Mucosa of descending colon (tissue), 3 donors: ENCODE data around the gene PHYKPL. TPM values are rescaled to one million over a fixed set of nuclear protein-coding genes. Genes with fewer than 3 reads are reported as not detected.
"Not testable (repeated sequence)": the region's sequence is repeated elsewhere in the genome, so short reads cannot be mapped to it uniquely, and the experiment has no call there.

Experiments used
- ATAC-seq: fragments of 200-7000 bp; cut with Tn5 transposase; one replicate; pipeline ENCODE4 v1.9.1; 2020; ENCODE audit warnings: mild to moderate bottlenecking, moderate library complexity
- DNase-seq, 3 donors: peaks; one replicate each; pipeline ENCODE4 v3.0.0-alpha.2; 2020
- H3K36me3 ChIP-seq: fragments of 200-600 bp; one replicate; pipeline ENCODE4 v1.8.0; 2021; ENCODE audit warnings: low read depth, mild to moderate bottlenecking
- H3K4me1 ChIP-seq: fragments of 200-600 bp; one replicate; pipeline ENCODE4 v1.8.0; 2021; ENCODE audit warnings: low read depth, mild to moderate bottlenecking
- H3K4me3 ChIP-seq: fragments of 200-600 bp; one replicate; pipeline ENCODE4 v1.8.0; 2021; ENCODE audit warnings: mild to moderate bottlenecking
- H3K9me3 ChIP-seq: fragments of 200-600 bp; one replicate; pipeline ENCODE4 v1.8.0; 2021; ENCODE audit warnings: mild to moderate bottlenecking
- CTCF ChIP-seq: fragments of 200-600 bp; IDR thresholded peaks from one replicate; pipeline ENCODE4 v1.8.0; 2022; ENCODE audit warnings: antibody characterized with exemption, mild to moderate bottlenecking
- intact Hi-C, 2 donors: fragments of 100-400 bp; cut with DNase I in 1 of 2; cut with micrococcal nuclease in 1 of 2; formaldehyde crosslinking; loops; one replicate each; pipeline versions ENCODE4 v1.11.0 to v1.11.1; 2022; cut with DNase I, micrococcal nuclease
- total RNA-seq, 3 donors: library from RNA; stranded (reverse); fragmentation: NEBNext Ultra II Directional in 2 of 3; extraction: Animal tissue kit (Norgen Biotek cat#: 25700) in 2 of 3; gene quantifications; one replicate each; pipeline versions ENCODE4 v1.2.1 to v1.2.4, GENCODE V29; 2021 to 2023
- donor health status: DM: no; HTN: no; CAD: no; lungs with moderate emphysema.
- donor health status: DM: no; HTN: no; CAD: no.
- donor health status: DM: no; HTN: yes; CAD: no.

PHYKPL gene
- total RNA-seq, 3 donors from 2014 or later, result 179 to 331 (median 194) TPM

DNA sequence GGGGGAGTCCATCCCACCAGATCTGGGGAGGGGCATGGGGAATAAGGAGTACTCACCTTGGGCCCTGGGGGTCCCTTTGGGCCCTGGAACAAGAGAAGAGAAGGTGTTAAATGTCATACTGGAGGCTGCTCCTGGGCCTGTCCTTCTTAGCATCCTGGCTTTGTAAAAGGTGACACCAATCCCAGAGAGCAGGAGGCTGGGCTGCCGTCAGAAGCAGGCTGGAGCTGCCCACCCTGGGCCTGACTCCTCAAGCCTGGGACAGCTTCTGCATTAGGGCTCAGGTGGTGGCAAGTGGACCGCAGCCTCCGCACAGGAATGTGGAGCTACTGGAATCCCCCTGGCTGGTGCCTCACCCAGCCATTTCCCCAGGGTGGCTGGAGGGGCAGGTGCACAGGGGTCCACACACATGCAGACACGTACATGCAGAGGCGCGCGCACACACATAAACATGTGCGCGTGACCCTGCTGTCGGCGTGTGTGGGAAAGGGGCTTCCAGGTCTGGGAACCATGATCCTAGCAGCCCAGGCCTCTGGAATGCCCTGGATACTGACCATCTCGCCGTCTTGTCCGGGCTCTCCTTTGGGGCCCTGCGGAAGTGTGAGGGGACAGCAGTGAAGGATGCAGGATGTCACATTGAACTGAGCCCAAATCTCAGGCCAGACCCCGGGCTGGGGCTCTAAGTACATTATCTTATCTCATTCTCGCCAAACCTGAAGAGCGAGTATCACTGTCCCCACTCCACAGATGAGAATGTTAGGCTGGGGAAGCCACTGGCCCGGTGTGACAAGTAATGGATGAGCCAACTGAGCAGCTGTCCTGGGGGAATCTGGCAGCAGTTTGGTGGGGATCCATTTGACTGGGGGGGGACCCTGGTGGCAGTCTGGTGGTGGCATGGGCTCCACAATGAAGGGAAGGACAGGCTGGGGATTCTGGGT lies 29.3 kb upstream of the PHYKPL start:
- no peaks in the 10 kb centered on the region for H3K4me1 ChIP-seq
- H3K36me3 ChIP-seq, result no peaks in the 10 kb centered on the region
- TF ChIP-seq CTCF, result no peak
- intact Hi-C loops, result no loop called here
- no peaks in the 10 kb centered on the region for H3K9me3 ChIP-seq
- DNase-seq (peak in 1 of 3 donors; percentile 25), ATAC-seq (no peak)
- H3K4me3 ChIP-seq, result no peak overlapping the region

GRCh38 chr5:178259623-178260536 lies 27.3 kb upstream of the PHYKPL start:
- intact Hi-C loops, result no loop called here
- Histone ChIP-seq H3K36me3 (no peaks in the 10 kb centered on the region), H3K4me1 (no peaks in the 10 kb centered on the region), H3K4me3 (no peak overlapping the region), H3K9me3 (no peaks in the 10 kb centered on the region)
- DNase-seq (peak in 1 of 3 donors; percentile 32), ATAC-seq (no peak)
- no peak for TF ChIP-seq CTCF

GRCh38 chr5:178257650-178258049 lies 25.0 kb upstream of the PHYKPL start:
- no peaks in the 10 kb centered on the region for H3K4me1 ChIP-seq
- intact Hi-C loops, result no loop called here
- no peak overlapping the region for H3K4me3 ChIP-seq
- DNase-seq, result no peak
- H3K36me3 ChIP-seq, result no peaks in the 10 kb centered on the region
- no peak for TF ChIP-seq CTCF
- ATAC-seq, result no peak
- H3K9me3 ChIP-seq, result no peaks in the 10 kb centered on the region

GRCh38 chr5:178256746-178257145 lies 24.1 kb upstream of the PHYKPL start:
- no peak overlapping the region for H3K4me3 ChIP-seq
- H3K36me3 ChIP-seq, result no peaks in the 10 kb centered on the region
- no peak for DNase-seq
- no peaks in the 10 kb centered on the region for H3K9me3 ChIP-seq
- ATAC-seq, result no peak
- no peak for TF ChIP-seq CTCF
- intact Hi-C loops, result no loop called here
- H3K4me1 ChIP-seq, result no peaks in the 10 kb centered on the region

GRCh38 chr5:178253632-178254031 lies 21.0 kb upstream of the PHYKPL start:
- H3K4me3 ChIP-seq, intact Hi-C loops, H3K36me3 ChIP-seq, H3K9me3 ChIP-seq, H3K4me1 ChIP-seq: not testable (repeated sequence)
- ATAC-seq (peak; percentile 71), DNase-seq (peak in 2 of 3 donors; percentile 57 to 68)

DNA sequence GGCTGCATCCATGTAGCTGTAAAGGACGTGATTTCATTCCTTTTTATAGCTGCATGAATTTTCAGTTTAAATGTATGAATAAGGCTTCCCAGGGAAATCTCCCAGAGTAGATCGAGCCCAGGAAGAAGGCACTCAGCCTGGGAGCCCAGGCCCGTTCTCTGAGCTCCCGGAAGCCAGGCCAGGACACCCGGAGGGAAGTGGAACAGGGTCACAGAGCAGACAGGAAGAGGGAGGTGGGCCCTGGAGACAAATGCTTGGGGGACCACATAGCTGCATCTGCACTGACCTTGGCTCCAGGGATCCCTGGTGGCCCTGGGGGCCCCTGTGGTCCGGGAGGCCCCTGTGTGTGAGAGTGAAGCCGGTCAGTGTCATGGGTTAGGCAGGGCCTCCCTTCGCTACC lies 19.7 kb upstream of the PHYKPL start:
- no peaks in the 10 kb centered on the region for H3K4me1 ChIP-seq
- intact Hi-C loops, result no loop called here
- H3K4me3 ChIP-seq, result no peak overlapping the region
- H3K9me3 ChIP-seq, result no peaks in the 10 kb centered on the region
- no peaks in the 10 kb centered on the region for H3K36me3 ChIP-seq
- DNase-seq, result no peak
- no peak for TF ChIP-seq CTCF
- ATAC-seq, result no peak
